MM.1S (cell line): ENCODE data around the gene KRT31.

Experiments
- DNase-seq: peaks from one replicate; pipeline ENCODE4 v3.0.0-alpha.2; 2015
- H2AFZ ChIP-seq: fragments of 300-600 bp; sonication (generic); 2 replicates; pipeline ENCODE4 v1.6.0; 2016; ENCODE audit warnings: antibody characterized with exemption, low read length
- H3F3A ChIP-seq: fragments of 300-600 bp; sonication (generic); 2 replicates; pipeline ENCODE4 v1.6.1; 2016; ENCODE audit warnings: mild to moderate bottlenecking, antibody characterized with exemption, low read length, moderate library complexity, mixed read lengths; ENCODE audit not compliant: insufficient read depth
- H3K27ac ChIP-seq: fragments of 300-600 bp; sonication (generic); 2 replicates; pipeline ENCODE4 v1.5.1; 2016; ENCODE audit warnings: mild to moderate bottlenecking, low read length
- H3K27me3 ChIP-seq: fragments of 300-600 bp; sonication (generic); replicated peaks from 2 replicates; pipeline ENCODE4 v1.6.0; 2016; ENCODE audit warnings: low read length; ENCODE audit not compliant: insufficient read depth
- H3K36me3 ChIP-seq: fragments of 300-600 bp; sonication (generic); replicated peaks from 2 replicates; pipeline ENCODE4 v1.6.1; 2016; ENCODE audit warnings: mild to moderate bottlenecking, low read length, mixed read lengths; ENCODE audit not compliant: insufficient read depth
- H3K4me1 ChIP-seq: fragments of 300-600 bp; sonication (generic); 2 replicates; pipeline ENCODE4 v1.6.1; 2016; ENCODE audit warnings: low read length, mixed read lengths
- H3K4me2 ChIP-seq: fragments of 300-600 bp; sonication (generic); 2 replicates; pipeline ENCODE4 v1.6.0; 2016; ENCODE audit warnings: low read depth, low read length
- H3K4me3 ChIP-seq: fragments of 300-600 bp; sonication (generic); 2 replicates; pipeline ENCODE4 v1.5.1; 2016; ENCODE audit warnings: low read length, mixed read lengths
- H3K79me2 ChIP-seq: fragments of 300-600 bp; sonication (generic); 2 replicates; pipeline ENCODE4 v1.6.1; 2016; ENCODE audit warnings: mixed run types, low read length, mixed read lengths
- H3K9ac ChIP-seq: fragments of 300-600 bp; sonication (generic); 2 replicates; pipeline ENCODE4 v1.6.1; 2016; ENCODE audit warnings: low read length, mixed read lengths
- H3K9me2 ChIP-seq: fragments of 300-600 bp; sonication (generic); replicated peaks from 2 replicates; pipeline ENCODE4 v1.6.1; 2016; ENCODE audit warnings: mild to moderate bottlenecking, low read length, mixed read lengths; ENCODE audit not compliant: insufficient read depth
- H3K9me3 ChIP-seq: fragments of 300-600 bp; sonication (generic); replicated peaks from 2 replicates; pipeline ENCODE4 v1.6.1; 2016; ENCODE audit warnings: mild to moderate bottlenecking, low read length, mixed read lengths; ENCODE audit not compliant: insufficient read depth
- H4K20me1 ChIP-seq: fragments of 300-600 bp; sonication (generic); 2 replicates; pipeline ENCODE4 v1.6.1; 2016; ENCODE audit warnings: mild to moderate bottlenecking, low read length, moderate library complexity, mixed read lengths; ENCODE audit not compliant: insufficient read depth
- CTCF ChIP-seq: fragments of 300-600 bp; sonication (generic); IDR thresholded peaks from 2 replicates; pipeline ENCODE4 v1.5.1; 2016; ENCODE audit warnings: antibody characterized with exemption, low read length, mixed read lengths
- EZH2 ChIP-seq: fragments of 300-600 bp; sonication (generic); optimal IDR thresholded peaks from 2 replicates; pipeline ENCODE3; 2017; ENCODE audit warnings: low read depth, mild to moderate bottlenecking, antibody characterized with exemption, low read length, mixed read lengths
- EZH2phosphoT487 ChIP-seq: fragments of 300-600 bp; sonication (generic); IDR thresholded peaks from 2 replicates; pipeline ENCODE4 v1.6.1; 2018; ENCODE audit warnings: antibody characterized with exemption, low read length

KRT31 gene

GRCh38 chr17:41367426-41368075 is 29.9 kb downstream of the KRT31 start:
- no peak overlapping the region for H3K9ac ChIP-seq
- no peak for DNase-seq
- H3K4me2 ChIP-seq = no peak overlapping the region
- H3K4me1 ChIP-seq = no peaks in the 10 kb centered on the region
- H3K36me3 ChIP-seq = no peaks in the 10 kb centered on the region
- H3K27ac ChIP-seq = no peak overlapping the region
- H3K79me2 ChIP-seq = no peaks in the 10 kb centered on the region
- H3K9me3 ChIP-seq = no peaks in the 10 kb centered on the region
- H3K27me3 ChIP-seq = no peaks in the 10 kb centered on the region
- H2AFZ ChIP-seq = no peak overlapping the region
- no peaks in the 10 kb centered on the region for H3K9me2 ChIP-seq
- H3F3A ChIP-seq = no peaks in the 10 kb centered on the region
- TF ChIP-seq EZH2phosphoT487 = no peak
- TF ChIP-seq EZH2 = no peak
- TF ChIP-seq CTCF = no peak
- H3K4me3 ChIP-seq = no peak overlapping the region
- H4K20me1 ChIP-seq = no peaks in the 10 kb centered on the region

- no peaks in the 10 kb centered on the region for H3F3A ChIP-seq
These were observed 31.3 kb downstream of the KRT31 start for GRCh38 chr17:41366070-41366469.

GRCh38 chr17:41363881-41364280 is 33.5 kb downstream of the KRT31 start:
- Histone ChIP-seq H3K27me3 (no peaks in the 10 kb centered on the region), H4K20me1 (no peaks in the 10 kb centered on the region), H3K4me3 (no peak overlapping the region), H3K36me3 (no peaks in the 10 kb centered on the region), H3K4me2 (no peak overlapping the region), H3K9me2 (no peaks in the 10 kb centered on the region), H2AFZ (no peak overlapping the region), H3K4me1 (no peaks in the 10 kb centered on the region), H3F3A (no peaks in the 10 kb centered on the region), H3K79me2 (no peaks in the 10 kb centered on the region), H3K9ac (no peak overlapping the region), H3K9me3 (no peaks in the 10 kb centered on the region), H3K27ac (no peak overlapping the region)
- no peak for TF ChIP-seq EZH2phosphoT487
- no peak for TF ChIP-seq EZH2
- TF ChIP-seq CTCF = no peak
- no peak for DNase-seq

More at GRCh38 chr17:41366070-41366469, 31.3 kb downstream of the KRT31 start:
- TF ChIP-seq CTCF = no peak
- H3K79me2 ChIP-seq = no peaks in the 10 kb centered on the region
- H3K36me3 ChIP-seq = no peaks in the 10 kb centered on the region
- no peaks in the 10 kb centered on the region for H3K4me1 ChIP-seq
- H3K9ac ChIP-seq = no peak overlapping the region
- no peak for DNase-seq
- no peaks in the 10 kb centered on the region for H3K9me3 ChIP-seq
- no peak overlapping the region for H2AFZ ChIP-seq
- H3K27me3 ChIP-seq = no peaks in the 10 kb centered on the region
- no peaks in the 10 kb centered on the region for H3K9me2 ChIP-seq
- no peak overlapping the region for H3K4me3 ChIP-seq
- H4K20me1 ChIP-seq = no peaks in the 10 kb centered on the region
- no peak overlapping the region for H3K4me2 ChIP-seq
- no peak overlapping the region for H3K27ac ChIP-seq
